Measurements from ENCODE around the gene RFLNA. TPM values are rescaled to one million over a fixed set of nuclear protein-coding genes. Genes with fewer than 3 reads are reported as not detected.

The RFLNA gene
- total and polyA plus RNA-seq, 2 experiments from 2014 or later = 3.9 to 20.4 TPM

DNA sequence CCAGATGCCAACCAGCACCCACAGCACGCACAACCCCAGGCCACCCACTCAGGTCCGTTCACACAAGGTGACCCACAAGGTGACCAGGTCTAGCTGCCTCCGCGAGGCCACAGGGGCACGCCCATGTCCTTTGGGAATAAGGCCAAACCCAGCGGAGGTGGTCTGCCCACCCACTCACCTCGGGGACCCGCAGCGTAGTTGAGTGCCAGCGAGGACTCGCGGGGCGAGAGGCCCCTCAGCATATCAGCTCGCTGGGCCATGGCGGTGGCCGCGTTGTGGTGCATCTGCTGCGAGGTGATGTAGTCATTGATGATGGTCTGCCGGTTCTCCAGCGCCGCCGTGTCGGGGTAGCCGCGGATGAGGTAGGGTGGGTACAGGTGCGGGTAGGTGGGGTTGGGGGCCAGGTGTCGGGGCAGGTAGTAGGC is 46.8 kb downstream of the RFLNA start (continued):
- TF ChIP-seq, protein P1, sequence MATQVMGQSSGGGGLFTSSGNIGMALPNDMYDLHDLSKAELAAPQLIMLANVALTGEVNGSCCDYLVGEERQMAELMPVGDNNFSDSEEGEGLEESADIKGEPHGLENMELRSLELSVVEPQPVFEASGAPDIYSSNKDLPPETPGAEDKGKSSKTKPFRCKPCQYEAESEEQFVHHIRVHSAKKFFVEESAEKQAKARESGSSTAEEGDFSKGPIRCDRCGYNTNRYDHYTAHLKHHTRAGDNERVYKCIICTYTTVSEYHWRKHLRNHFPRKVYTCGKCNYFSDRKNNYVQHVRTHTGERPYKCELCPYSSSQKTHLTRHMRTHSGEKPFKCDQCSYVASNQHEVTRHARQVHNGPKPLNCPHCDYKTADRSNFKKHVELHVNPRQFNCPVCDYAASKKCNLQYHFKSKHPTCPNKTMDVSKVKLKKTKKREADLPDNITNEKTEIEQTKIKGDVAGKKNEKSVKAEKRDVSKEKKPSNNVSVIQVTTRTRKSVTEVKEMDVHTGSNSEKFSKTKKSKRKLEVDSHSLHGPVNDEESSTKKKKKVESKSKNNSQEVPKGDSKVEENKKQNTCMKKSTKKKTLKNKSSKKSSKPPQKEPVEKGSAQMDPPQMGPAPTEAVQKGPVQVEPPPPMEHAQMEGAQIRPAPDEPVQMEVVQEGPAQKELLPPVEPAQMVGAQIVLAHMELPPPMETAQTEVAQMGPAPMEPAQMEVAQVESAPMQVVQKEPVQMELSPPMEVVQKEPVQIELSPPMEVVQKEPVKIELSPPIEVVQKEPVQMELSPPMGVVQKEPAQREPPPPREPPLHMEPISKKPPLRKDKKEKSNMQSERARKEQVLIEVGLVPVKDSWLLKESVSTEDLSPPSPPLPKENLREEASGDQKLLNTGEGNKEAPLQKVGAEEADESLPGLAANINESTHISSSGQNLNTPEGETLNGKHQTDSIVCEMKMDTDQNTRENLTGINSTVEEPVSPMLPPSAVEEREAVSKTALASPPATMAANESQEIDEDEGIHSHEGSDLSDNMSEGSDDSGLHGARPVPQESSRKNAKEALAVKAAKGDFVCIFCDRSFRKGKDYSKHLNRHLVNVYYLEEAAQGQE (IDR thresholded peaks at IDR 0.05; ENCODE audit: unreplicated experiment) = no peak
- TF ChIP-seq NANOG (IDR thresholded peaks at IDR 0.05; ENCODE audit: borderline replicate concordance) (no peak), ZNF331 (CRISPR knock-in tag; IDR thresholded peaks at IDR 0.05; ENCODE audit: low read depth) (no peak), ZNF114 (CRISPR knock-in tag; IDR thresholded peaks at IDR 0.05) (no peak)
- TF ChIP-seq, protein P2, sequence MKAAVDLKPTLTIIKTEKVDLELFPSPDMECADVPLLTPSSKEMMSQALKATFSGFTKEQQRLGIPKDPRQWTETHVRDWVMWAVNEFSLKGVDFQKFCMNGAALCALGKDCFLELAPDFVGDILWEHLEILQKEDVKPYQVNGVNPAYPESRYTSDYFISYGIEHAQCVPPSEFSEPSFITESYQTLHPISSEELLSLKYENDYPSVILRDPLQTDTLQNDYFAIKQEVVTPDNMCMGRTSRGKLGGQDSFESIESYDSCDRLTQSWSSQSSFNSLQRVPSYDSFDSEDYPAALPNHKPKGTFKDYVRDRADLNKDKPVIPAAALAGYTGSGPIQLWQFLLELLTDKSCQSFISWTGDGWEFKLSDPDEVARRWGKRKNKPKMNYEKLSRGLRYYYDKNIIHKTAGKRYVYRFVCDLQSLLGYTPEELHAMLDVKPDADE (IDR thresholded peaks at IDR 0.05) = no peak

DNA sequence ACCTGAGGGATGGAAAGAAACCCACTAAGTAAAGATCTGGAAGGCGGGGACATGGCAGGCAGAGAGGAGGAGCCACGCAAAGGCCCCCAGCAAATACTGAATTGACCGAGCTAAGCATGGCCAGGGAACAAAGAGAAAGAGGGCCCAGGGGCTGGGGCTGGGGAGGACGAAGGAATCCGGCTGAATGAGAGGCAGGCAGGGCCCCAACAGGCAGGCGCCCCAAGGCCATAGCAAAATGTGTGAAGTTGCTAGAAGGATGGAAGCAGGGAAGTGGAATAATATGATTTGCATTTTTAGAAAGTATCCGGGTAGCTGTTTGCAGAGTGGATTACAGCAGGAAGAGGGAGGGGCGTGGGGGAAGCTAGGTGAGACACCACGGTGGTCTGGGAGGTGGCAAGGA is 49.1 kb downstream of the RFLNA start:
- Histone ChIP-seq H3K79me2 (replicated peaks; ENCODE audit: insufficient read depth) (no peaks in the 10 kb centered on the region), H4K20me1 (replicated peaks; ENCODE audit: insufficient read depth) (no peaks in the 10 kb centered on the region), H3K4me3 (no peak overlapping the region), H3K9me2 (ENCODE audit: insufficient read depth) (no peaks in the 10 kb centered on the region), H2AFZ (no peak overlapping the region), H3K4me2 (no peak overlapping the region), H3K4me1 (ENCODE audit: insufficient read depth) (no peaks in the 10 kb centered on the region), H3K27ac (ENCODE audit: low read depth) (no peak overlapping the region), H3K27me3 (ENCODE audit: insufficient read depth) (no peaks in the 10 kb centered on the region), H3K36me3 (ENCODE audit: insufficient read depth) (peaks cover 11% of the 10 kb centered on the region), H3F3A (replicated peaks; ENCODE audit: low read depth) (no peaks in the 10 kb centered on the region)
- no peaks in the 10 kb centered on the region; the same call in 2 of the 3 replicates for H3K4me1 Mint-ChIP-seq
- no peak overlapping the region for H3K4me3 Mint-ChIP-seq
- no peak for DNase-seq (ENCODE audit: low spot score)
- no peak for ATAC-seq
- TF ChIP-seq CREB1 (CRISPR knock-in tag; IDR thresholded peaks at IDR 0.05; ENCODE audit: low read depth) = no peak
- no peak for TF ChIP-seq ZNF331 (CRISPR knock-in tag; IDR thresholded peaks at IDR 0.05; ENCODE audit: low read depth)
- TF ChIP-seq, protein P3, sequence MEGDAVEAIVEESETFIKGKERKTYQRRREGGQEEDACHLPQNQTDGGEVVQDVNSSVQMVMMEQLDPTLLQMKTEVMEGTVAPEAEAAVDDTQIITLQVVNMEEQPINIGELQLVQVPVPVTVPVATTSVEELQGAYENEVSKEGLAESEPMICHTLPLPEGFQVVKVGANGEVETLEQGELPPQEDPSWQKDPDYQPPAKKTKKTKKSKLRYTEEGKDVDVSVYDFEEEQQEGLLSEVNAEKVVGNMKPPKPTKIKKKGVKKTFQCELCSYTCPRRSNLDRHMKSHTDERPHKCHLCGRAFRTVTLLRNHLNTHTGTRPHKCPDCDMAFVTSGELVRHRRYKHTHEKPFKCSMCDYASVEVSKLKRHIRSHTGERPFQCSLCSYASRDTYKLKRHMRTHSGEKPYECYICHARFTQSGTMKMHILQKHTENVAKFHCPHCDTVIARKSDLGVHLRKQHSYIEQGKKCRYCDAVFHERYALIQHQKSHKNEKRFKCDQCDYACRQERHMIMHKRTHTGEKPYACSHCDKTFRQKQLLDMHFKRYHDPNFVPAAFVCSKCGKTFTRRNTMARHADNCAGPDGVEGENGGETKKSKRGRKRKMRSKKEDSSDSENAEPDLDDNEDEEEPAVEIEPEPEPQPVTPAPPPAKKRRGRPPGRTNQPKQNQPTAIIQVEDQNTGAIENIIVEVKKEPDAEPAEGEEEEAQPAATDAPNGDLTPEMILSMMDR (conservative IDR thresholded peaks at IDR 0.05; ENCODE audit: low read depth in 2 of 2) = no peak
- no peaks in the 10 kb centered on the region for H3K9me3 Mint-ChIP-seq
- peaks cover 12% of the 10 kb centered on the region for H3K27me3 Mint-ChIP-seq (ENCODE audit: insufficient read depth, low read depth, poor library complexity)
- no peak overlapping the region for H3K27ac Mint-ChIP-seq
- peaks cover 58% of the 10 kb centered on the region for H3K36me3 Mint-ChIP-seq (ENCODE audit: low read depth)

DNA sequence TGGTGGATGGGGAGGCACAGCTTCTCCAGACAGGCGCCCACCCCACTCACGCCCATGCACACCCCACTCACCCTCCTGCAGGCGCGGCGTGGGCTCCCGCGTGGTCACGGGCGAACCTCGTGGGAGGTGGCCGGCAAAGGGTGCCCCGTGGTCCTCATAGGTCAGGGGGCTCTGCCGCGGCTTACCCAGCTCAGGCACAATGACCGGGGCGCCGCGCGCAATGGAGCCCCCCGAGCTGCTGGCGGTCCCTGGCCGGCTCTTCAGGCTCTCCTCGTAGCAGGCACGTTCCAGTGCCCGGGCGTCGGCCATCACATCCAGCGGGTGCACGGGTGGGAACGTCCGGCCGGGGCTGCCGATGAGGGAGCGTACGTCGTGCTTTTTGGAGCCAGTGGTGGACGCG is 49.6 kb downstream of the RFLNA start:
- Histone ChIP-seq H4K20me1 (replicated peaks; ENCODE audit: insufficient read depth) (no peaks in the 10 kb centered on the region), H3K27me3 (ENCODE audit: insufficient read depth) (no peaks in the 10 kb centered on the region), H3K9me2 (ENCODE audit: insufficient read depth) (no peaks in the 10 kb centered on the region), H3F3A (replicated peaks; ENCODE audit: low read depth) (no peaks in the 10 kb centered on the region), H3K4me2 (no peak overlapping the region), H3K4me3 (no peak overlapping the region), H3K4me1 (ENCODE audit: insufficient read depth) (no peaks in the 10 kb centered on the region), H2AFZ (no peak overlapping the region), H3K27ac (ENCODE audit: low read depth) (no peak overlapping the region), H3K36me3 (ENCODE audit: insufficient read depth) (peaks cover 11% of the 10 kb centered on the region), H3K79me2 (replicated peaks; ENCODE audit: insufficient read depth) (no peaks in the 10 kb centered on the region)
- peaks cover 12% of the 10 kb centered on the region for H3K27me3 Mint-ChIP-seq (ENCODE audit: insufficient read depth, low read depth, poor library complexity)
- DNase-seq (ENCODE audit: low spot score) (no peak), ATAC-seq (no peak)
- H3K36me3 Mint-ChIP-seq (ENCODE audit: low read depth) = peaks cover 58% of the 10 kb centered on the region
- H3K27ac Mint-ChIP-seq = no peak overlapping the region
- H3K4me3 Mint-ChIP-seq = no peak overlapping the region
- no peaks in the 10 kb centered on the region; the same call in 2 of the 3 replicates for H3K4me1 Mint-ChIP-seq
- H3K9me3 Mint-ChIP-seq = no peaks in the 10 kb centered on the region
- TF ChIP-seq POLR2AphosphoS5 (IDR thresholded peaks at IDR 0.05; ENCODE audit: low read depth) = no peak
- no peak for TF ChIP-seq EZH2phosphoT487 (IDR thresholded peaks at IDR 0.05; ENCODE audit: unreplicated experiment)
- no peak for TF ChIP-seq ZNF114 (CRISPR knock-in tag; IDR thresholded peaks at IDR 0.05)
- no peak for TF ChIP-seq STAT1 (IDR thresholded peaks at IDR 0.05; ENCODE audit: unreplicated experiment)
- TF ChIP-seq CREB1 (CRISPR knock-in tag; IDR thresholded peaks at IDR 0.05; ENCODE audit: low read depth) = no peak

Measured in GM23338 (cell line).